GM18505 (cell line): Measurements from ENCODE around the gene NAT14.
"Not testable (repeated sequence)": the region's sequence is repeated elsewhere in the genome, so short reads cannot be mapped to it uniquely, and the experiment has no call there.

Experiments used
- ATAC-seq: cut with Tn5 transposase; IDR thresholded peaks from one replicate; pipeline ENCODE4 v1.9.1; 2021; ENCODE audit not compliant: unreplicated experiment
- POLR2A ChIP-seq: IDR thresholded peaks from 4 replicates; pipeline ENCODE4 v1.6.1; 2011; ENCODE audit warnings: borderline replicate concordance; ENCODE audit not compliant: insufficient read depth, insufficient read length; ENCODE audit errors: extremely low read depth

NAT14 gene, protein sequence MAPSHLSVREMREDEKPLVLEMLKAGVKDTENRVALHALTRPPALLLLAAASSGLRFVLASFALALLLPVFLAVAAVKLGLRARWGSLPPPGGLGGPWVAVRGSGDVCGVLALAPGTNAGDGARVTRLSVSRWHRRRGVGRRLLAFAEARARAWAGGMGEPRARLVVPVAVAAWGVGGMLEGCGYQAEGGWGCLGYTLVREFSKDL

DNA sequence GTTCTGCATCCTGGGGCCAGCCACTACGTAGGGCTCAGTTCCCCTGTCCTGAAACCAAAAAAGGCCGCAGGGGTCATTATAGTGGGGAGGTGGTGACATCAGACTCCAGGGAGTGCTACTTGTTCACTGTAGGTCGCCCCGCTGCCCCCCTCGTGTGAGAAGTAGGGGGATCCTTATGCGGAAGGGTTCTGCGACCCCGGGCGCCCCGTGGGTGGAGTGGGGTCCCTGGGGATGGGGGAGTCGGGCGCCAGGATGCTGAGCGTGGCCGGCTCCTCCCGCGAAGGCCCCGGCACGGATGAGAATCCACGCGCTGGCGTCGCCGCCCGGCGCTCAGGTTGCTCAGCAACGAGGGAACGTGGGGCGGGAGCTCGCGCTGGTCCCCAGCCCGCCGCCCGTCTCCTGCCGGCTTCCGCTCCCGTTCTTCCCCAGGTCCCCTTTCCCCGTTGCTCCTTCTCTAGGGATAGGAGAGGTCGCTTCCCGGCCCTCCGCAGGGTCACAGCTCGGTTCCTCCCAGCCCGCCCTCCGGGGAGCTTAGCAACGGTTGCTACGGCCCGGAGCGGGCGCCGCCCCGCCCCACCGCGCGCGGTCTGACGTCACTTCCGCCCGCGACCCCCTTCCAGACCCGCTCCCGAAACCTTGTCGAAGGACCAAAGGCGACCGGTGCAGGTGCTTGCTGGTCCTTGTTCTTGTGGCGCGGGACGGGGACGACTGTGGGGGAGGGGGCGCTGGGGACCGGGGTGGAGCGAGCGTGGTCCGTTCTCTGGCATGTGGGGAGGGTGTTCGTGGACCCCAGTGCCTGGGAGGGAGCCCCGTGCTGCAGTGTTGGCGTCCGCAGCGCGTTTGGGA, at the start of gene NAT14:
TSS of gene NAT14 (plus strand) at position 596 of the 846 bp plus-strand sequence. CDS start 521 bp downstream, outside the sequence.
- TF ChIP-seq POLR2A: no peak
- ATAC-seq: peak; percentile 60

DNA sequence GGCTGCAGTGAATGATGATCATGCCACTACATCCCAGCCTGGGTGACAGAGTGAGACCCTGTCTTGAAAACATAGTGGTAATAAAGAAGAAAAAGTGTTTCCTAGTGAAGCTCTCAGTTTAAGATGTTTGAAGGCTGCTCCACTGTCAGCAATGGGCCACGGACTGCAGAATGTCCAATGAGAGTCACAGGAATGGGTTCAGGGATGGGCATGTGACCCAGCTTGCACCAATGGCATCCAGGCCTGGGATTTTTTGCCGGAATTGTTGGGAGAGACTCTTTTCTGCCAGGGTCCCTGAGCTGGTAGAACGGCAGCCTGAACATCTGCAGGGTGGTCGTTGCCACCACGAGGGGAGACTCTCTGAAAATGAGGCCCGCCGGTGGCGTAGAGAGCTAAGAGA, 48.1 kb upstream of the NAT14 start:
- no peak for TF ChIP-seq POLR2A
- ATAC-seq: no peak

DNA sequence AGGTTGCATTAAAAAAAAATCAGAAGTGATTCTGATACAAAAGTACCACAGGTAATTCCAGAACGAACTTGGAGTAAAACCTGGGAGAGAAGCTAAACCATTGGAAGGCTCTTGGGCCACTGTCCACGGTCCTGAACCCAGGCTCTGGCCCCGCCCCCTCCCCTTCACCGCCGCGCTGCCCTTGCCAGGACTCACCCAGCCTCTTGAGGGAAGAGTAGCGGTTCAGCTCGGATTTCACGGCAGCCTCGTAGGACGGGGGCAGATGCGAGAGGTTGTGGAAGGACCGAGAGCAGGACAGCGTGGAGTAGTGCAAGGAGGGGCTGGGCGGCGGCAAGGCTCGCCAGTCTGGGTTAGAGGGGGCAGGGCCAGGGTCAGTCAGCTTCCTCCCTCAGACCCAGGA, 47.6 kb upstream of the NAT14 start:
- ATAC-seq: no peak
- no peak for TF ChIP-seq POLR2A

DNA sequence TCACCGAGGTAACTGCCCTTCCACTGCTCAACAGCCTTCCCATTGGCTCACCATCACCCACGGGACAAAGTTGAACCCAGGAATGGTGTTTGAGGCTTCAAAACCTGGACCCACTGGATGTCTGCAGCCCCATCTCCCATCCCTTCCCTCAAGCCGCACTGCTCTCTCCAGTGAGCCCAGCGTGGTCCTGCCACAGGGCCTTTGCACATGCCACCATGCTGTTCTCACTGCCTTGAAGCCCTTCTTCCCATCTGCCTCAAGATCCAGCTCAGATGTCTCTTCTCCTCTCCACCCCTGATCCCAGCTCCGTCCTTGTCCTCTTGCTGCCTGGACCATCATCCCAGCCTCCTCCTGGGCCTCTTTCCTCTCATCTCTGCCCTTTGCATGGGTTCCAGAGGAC, 45.9 kb upstream of the NAT14 start:
- no peak for ATAC-seq

DNA sequence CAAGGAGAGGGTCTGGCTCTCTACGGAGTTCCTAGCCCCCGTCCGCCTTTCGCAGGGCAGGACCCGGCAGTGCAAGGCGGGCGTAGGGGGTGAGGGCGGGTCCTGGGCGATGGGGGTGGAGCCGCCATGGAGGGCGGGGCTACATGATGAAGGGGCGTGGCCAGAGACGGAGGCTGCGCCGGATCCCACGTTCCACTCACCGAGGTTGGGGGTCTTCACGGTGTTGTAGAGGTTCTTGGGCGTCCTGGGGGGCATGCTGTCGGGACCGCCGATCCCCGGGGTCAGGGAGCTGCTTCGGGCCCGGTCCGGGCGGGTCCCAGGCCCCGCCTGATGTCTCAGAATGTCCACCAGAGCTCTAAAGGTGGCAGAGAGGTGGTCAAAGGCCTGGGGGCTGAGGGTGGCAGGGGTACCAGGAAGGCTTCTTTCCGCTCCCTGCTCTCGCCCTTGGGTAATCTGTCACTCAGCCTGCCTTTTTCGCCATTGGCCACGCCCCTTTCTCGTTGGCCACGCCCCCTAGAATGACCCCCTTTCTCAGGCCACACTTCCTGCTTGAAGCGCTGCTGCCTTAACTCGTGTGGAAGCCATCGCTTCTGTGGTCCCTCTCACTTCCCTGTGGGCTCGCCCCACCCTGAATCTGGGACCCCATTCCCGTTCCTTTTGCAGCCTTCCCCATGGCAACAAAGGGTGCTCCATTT, 44.4 kb upstream of the NAT14 start:
- no peak for ATAC-seq
- TF ChIP-seq POLR2A: no peak

More for the DNA sequence above, 45.9 kb upstream of the NAT14 start:
- no peak for TF ChIP-seq POLR2A

DNA sequence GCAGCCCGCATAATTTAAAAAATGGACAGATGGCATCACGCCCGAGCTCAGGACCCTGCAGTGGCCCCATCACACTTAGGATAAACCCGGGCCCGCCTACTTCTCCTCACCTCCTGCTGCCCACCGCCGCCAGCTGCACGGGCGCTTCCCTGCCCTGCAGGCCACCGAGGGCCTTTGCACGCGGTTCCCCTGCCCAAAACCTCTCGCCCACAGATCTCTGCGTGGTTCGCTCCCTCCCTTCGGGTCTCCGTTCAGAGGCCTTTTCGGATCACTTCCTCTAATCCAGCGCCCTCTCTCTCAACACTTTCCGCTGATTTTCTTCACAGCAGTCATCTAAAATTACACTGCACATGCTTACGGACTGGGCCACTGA, 43.7 kb upstream of the NAT14 start:
- ATAC-seq: no peak
- no peak for TF ChIP-seq POLR2A

DNA sequence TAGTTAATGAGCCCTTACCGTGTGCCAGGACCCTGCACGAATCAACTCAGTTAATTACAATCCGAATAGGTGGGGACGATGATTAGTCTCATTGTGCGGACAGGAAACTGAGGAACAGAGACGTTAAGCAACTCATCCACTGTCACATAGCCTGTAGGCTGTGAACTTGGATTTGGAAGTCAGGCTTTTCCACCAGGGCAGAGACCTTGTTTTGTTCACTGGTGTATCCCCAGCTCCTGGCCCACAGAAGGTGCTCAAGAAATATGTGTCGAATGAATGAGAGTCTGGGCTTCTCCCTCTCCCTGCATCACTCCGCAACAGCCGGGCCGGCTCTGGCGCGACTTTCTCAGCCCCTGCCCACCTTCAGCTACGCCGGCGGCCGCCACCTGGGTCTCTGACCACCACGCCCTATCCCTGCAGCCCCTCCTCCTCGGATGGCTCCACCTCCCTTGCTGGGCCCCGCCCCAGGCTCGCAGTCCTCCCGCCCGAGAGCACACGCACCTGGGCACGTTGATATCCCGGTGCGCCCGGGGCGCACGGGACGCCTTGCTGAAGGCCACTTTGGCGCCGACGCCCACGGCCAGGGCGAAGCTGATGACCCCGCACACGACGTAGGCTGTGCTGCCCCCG, 43.2 kb upstream of the NAT14 start:
- no peak for ATAC-seq
- TF ChIP-seq POLR2A: no peak

DNA sequence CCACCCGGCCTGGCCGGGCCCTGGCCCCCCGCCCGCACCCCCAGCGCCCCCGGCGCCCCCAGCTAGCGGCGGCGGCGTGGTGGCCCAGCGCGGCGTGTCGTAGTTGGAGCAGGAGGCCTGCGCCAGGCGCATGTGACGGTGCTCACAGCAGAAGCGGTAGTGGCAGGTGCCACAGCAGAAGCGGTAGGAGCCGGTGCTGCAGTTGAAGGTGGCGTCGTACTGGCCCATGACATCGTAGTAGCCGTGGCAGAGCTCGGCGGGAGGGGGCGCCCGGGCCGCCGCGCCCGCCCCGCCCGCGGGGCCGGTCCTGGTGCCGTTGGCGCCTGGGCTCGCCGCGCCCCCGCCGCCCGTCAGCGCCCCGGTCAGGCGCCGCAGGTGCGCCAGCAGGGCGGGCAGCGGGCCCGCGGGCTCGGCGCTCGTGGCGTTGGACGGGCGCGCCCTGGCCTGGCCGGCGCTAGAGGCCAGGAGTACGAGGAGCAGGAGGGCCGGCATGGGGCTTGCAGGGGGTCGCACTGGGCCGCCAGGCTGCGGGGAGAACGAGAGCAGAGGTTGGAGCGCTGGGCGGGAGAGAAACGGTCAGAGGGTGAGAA, 42.5 kb upstream of the NAT14 start:
- TF ChIP-seq POLR2A: no peak
- no peak for ATAC-seq

DNA sequence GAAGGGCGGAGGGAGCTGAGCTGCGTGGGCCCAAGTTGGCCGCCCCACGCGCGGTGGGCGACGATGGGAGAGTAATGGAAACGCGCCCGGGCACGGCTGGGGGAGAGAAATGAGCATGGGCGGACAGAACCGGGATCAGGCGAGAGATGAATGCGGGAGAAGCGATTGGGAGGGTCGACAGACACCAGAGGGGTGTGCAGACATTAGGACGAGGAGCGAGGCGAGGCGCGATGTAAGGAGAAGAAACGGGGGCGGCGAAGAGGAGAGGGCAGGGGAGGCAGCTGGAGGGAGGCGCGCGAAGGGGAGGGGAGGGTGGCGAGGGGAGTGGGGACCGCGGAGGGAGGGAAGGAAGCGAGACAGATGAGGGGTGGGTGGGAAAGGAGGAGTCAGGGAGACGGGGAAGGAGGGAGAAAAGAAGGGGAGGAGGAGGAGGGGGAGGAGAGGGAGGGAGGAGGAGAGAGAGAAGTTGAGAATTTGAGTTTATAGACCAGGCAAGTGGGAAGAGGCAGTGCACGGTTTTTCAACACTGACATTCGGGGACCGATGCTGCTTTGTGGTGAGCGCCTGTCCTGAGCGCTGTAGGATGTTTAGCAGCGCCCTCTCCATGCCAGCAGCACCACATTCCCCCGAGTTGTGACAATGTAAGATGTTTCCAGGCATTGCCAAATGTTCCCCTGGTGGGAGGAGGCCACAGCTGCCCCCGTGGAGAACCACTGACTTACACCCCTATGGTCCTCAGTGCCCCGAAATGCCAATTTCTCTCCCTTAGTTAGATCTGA, 41.8 kb upstream of the NAT14 start, which contains the start of gene SHISA7:
TSS of gene SHISA7 (minus strand) at position 256 of the 779 bp plus-strand sequence. CDS start 437 bp downstream, outside the sequence.
- no peak for ATAC-seq
- TF ChIP-seq POLR2A: no peak

DNA sequence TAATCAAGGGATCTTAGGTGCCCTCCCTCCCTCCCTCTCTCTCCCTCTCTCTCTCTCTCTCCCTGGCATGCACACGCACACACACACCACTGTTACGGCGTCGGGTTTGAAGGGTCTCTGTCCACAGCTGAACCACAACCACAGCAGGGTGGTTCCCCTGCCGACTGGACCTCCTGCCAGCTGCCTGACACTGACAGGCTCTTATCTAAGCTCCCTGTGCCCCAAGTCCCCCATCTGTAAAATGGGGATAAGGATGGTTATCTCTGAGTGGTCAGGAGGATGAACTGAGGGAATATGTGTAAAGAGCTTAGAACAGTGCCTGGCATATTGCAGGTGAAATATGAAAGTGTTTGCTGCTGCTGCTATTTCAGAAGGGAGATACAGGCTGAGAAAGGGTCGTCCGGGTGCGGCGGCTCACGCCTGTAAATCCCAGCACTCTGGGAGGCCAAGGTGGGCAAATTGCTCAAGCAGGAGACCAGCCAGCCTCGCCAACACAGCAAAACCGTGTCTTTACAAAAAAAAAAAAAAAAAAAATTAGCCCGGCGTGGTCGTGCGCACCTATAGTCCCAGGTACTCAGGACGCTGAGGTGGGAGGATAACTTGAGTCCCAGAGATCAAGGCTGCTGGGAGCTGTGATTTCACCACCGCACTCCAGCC, 41.0 kb upstream of the NAT14 start:
- no peak for TF ChIP-seq POLR2A
- ATAC-seq: no peak

DNA sequence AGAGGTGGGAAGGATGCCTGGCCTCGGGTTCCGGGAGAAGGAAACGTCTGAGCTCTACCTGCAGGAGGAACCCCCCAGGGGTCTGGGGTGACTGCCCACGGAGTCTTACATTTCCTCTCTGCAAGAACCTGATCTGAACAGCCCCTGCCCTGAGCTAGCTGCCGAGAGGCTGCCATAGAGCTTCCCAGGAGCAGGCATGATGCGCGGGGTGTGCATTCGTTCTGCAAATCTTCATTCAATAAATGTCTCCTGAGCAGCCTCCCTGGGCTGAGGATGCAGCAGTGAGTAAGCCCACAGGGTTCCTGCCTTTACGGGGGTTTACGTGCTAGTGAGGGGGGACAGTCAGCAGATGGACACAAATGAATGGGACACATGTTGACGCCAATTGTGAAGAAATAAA, 40.3 kb upstream of the NAT14 start:
- TF ChIP-seq POLR2A: no peak
- ATAC-seq: no peak

DNA sequence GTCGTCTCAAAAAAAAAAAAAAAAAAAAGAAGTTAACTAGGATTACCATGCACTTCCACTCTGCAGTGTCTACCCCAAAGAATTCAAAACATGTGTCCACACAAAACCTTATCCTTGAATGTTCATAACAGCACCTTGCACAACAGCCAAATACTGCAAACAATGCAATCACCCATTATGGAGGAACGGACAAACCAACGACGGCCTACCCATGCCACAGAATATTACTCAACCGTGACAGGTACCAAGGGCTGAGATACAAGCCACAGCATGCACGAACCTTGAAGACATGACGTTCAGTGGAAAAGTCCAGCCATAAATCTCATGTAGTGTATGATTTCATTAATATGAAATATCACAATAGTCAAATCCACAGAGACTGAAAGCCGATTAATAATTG, 38.9 kb upstream of the NAT14 start:
- no peak for ATAC-seq
- no peak for TF ChIP-seq POLR2A

DNA sequence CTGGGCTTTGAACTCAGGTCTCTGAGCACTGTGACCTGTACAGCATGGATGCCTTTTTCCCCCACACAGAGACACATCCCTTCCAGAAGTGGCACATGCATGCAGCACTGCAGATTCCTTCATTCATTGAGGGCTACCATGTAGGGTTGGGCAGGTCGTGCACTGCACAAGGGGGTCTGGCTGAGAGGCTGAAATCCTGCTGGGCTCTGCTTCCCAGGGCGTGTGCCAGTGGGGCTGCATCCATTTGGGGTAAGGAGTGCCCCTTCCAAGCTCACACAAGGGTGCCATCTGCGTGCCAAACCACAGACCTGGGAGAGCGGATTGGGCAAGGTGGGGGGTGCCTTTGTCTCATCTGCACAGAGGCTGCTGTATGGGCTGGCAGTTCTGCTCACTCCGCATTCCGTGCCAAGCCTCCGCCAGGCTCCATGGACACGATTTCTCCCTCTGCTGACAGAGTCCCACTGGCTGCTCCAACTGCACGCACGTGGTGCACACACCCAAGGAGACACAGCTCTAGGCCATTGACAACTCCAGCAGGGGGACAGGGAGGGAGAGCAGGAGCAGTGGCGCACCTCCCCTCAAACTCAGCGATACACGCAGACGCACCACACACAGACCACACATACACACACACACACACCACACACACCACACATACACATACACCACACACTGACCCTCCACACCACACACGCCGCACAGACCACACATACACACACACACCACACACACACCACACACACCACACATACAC, 37.4 kb upstream of the NAT14 start:
- TF ChIP-seq POLR2A: no peak
- ATAC-seq: no peak

DNA sequence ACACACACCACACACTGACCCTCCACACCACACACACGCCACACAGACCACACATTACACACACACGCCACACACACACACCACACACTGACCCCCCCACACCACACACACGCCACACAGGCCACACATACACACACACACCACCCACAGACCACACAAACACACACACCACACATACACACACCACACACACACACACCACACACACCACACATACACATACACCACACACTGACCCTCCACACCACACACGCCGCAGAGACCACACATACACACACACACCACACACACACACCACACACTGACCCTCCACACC, 36.9 kb upstream of the NAT14 start:
- not testable (repeated sequence) for ATAC-seq
